OCI-LY7 (cell line): ENCODE data around the gene SLC4A1AP. TPM values are rescaled to one million over a fixed set of nuclear protein-coding genes. Genes with fewer than 3 reads are reported as not detected.

Source experiments
- BruUV-seq: library from RNA; stranded (reverse); fragments of 400-500 nt; replicated peaks from 2 replicates; lab custom pipeline; 2021; lab: Mats Ljungman, UMichigan
- CTCF ChIA-PET: fragments of 300-600 bp; sonication (Branson Sonifier 250); formaldehyde crosslinking; loops from one replicate; lab custom pipeline; 2022; ENCODE audit warnings: antibody characterized with exemption; ENCODE audit not compliant: unreplicated experiment; lab: Charles Lee
- POLR2A ChIA-PET: fragments of 300-600 bp; sonication (Branson Sonifier 250); formaldehyde crosslinking; loops from one replicate; lab custom pipeline; 2022; ENCODE audit warnings: antibody characterized with exemption; lab: Charles Lee
- DNase-seq: peaks from one replicate; pipeline ENCODE4 v3.0.0-alpha.2; 2015; ENCODE audit warnings: low spot score
- H2AFZ ChIP-seq: fragments of 200-600 bp; sonication (generic), shearing (Covaris generic); 2 replicates; pipeline ENCODE4 v1.6.1; 2014; ENCODE audit warnings: mild to moderate bottlenecking, antibody characterized with exemption, low read length, moderate library complexity
- H3K27ac ChIP-seq: fragments of 200-600 bp; sonication (generic); 2 replicates; pipeline ENCODE4 v1.5.1; 2014; ENCODE audit warnings: mixed run types, low read depth, mild to moderate bottlenecking, moderate library complexity, low read length, inconsistent platforms; ENCODE audit not compliant: poor library complexity, severe bottlenecking
- H3K36me3 ChIP-seq: fragments of 200-600 bp; sonication (generic); 2 replicates; pipeline ENCODE4 v1.6.1; 2014; ENCODE audit warnings: mild to moderate bottlenecking, antibody characterized with exemption, low read length, moderate library complexity, mixed read lengths; ENCODE audit not compliant: insufficient read depth
- H3K4me1 ChIP-seq: fragments of 200-600 bp; sonication (generic); 2 replicates; pipeline ENCODE4 v1.5.1; 2014; ENCODE audit warnings: mild to moderate bottlenecking, low read length; ENCODE audit not compliant: insufficient read depth, poor library complexity, severe bottlenecking
- H3K4me2 ChIP-seq: fragments of 200-600 bp; sonication (generic); 2 replicates; pipeline ENCODE4 v1.6.1; 2014; ENCODE audit warnings: mild to moderate bottlenecking, low read length
- H3K4me3 ChIP-seq: fragments of 200-600 bp; sonication (generic); 2 replicates; pipeline ENCODE4 v1.5.1; 2014; ENCODE audit warnings: mild to moderate bottlenecking, low read depth, low read length; ENCODE audit not compliant: poor library complexity, severe bottlenecking
- H3K79me2 ChIP-seq: fragments of 200-600 bp; sonication (generic); 2 replicates; pipeline ENCODE4 v1.6.1; 2016; ENCODE audit warnings: low read depth, mild to moderate bottlenecking, low read length, moderate library complexity, mixed read lengths; ENCODE audit not compliant: insufficient read depth
- H3K9me2 ChIP-seq: fragments of 200-600 bp; sonication (generic); 2 replicates; pipeline ENCODE4 v1.6.1; 2016; ENCODE audit warnings: mild to moderate bottlenecking, low read length, mixed read lengths; ENCODE audit not compliant: insufficient read depth
- H3K9me3 ChIP-seq: fragments of 200-600 bp; sonication (generic); 2 replicates; pipeline ENCODE4 v1.6.1; 2014; ENCODE audit warnings: mild to moderate bottlenecking, mixed run types, low read length, mixed read lengths
- H4K20me1 ChIP-seq: fragments of 200-600 bp; sonication (generic); 2 replicates; pipeline ENCODE4 v1.6.1; 2014; ENCODE audit warnings: mild to moderate bottlenecking, antibody characterized with exemption, low read length, moderate library complexity, mixed read lengths; ENCODE audit not compliant: insufficient read depth
- EZH2phosphoT487 ChIP-seq: fragments of 200-600 bp; sonication (generic); IDR thresholded peaks from 2 replicates; pipeline ENCODE4 v1.6.1; 2018; ENCODE audit warnings: low read depth, borderline replicate concordance, mild to moderate bottlenecking, mixed run types, antibody characterized with exemption, low read length, moderate library complexity, mixed read lengths
- intact Hi-C: fragments of 100-400 bp; cut with micrococcal nuclease; formaldehyde crosslinking; loops from one replicate; pipeline ENCODE4 v1.10.0; 2022; ENCODE audit not compliant: unreplicated experiment
- small RNA-seq: library from RNA; depleted of rRNA; stranded (forward); fragments of <200 nt; gene quantifications from one replicate; pipeline ENCODE3, GENCODE V24; 2014
- total RNA-seq, 2 experiments: library from RNA; depleted of rRNA in 1 of 2; stranded (reverse); fragments of >200 nt in 1 of 2; shearing (Covaris generic) in 1 of 2; gene quantifications; 2 replicates each; pipeline ENCODE4 v1.2.3, GENCODE V29; 2014 to 2022
- TF ChIP-seq, protein P1 (sequence below): fragments of 200-600 bp; sonication (generic); conservative IDR thresholded peaks from 2 replicates; pipeline ENCODE4 v1.5.1; 2014; ENCODE audit warnings: mild to moderate bottlenecking, antibody characterized with exemption, low read length, moderate library complexity, mixed read lengths

The SLC4A1AP gene
- total RNA-seq, 2 experiments from 2014 or later, result 26.2 to 27.9 TPM

DNA sequence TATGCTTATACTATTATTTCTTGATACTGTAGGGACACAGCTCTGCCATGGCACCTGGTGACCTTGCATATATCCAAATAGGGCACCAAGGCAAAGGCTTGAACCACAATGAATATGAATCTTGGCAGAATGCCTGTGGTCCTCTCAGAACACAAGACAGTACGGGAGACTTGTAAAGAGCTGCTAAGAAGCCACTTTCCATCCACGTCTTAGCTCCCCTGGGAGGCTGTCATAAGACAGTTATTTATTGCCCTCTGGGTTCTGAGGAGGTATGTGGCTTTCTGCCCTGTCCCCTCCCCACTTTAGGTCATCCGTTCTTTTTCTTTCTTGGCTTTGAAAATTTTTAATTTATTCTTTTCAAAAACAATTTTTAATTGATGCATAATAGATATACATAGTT, 78.0 kb downstream of the SLC4A1AP start:
- CTCF ChIA-PET, result no interaction called here
- Histone ChIP-seq H3K9me2 (no peaks in the 10 kb centered on the region), H3K79me2 (no peaks in the 10 kb centered on the region), H3K4me1 (no peaks in the 10 kb centered on the region), H3K4me3 (no peak overlapping the region), H3K9me3 (no peaks in the 10 kb centered on the region), H3K27ac (no peak overlapping the region), H4K20me1 (no peaks in the 10 kb centered on the region), H3K4me2 (no peak overlapping the region), H2AFZ (no peak overlapping the region), H3K36me3 (no peaks in the 10 kb centered on the region)
- TF ChIP-seq EZH2phosphoT487, result no peak
- TF ChIP-seq, protein P1, sequence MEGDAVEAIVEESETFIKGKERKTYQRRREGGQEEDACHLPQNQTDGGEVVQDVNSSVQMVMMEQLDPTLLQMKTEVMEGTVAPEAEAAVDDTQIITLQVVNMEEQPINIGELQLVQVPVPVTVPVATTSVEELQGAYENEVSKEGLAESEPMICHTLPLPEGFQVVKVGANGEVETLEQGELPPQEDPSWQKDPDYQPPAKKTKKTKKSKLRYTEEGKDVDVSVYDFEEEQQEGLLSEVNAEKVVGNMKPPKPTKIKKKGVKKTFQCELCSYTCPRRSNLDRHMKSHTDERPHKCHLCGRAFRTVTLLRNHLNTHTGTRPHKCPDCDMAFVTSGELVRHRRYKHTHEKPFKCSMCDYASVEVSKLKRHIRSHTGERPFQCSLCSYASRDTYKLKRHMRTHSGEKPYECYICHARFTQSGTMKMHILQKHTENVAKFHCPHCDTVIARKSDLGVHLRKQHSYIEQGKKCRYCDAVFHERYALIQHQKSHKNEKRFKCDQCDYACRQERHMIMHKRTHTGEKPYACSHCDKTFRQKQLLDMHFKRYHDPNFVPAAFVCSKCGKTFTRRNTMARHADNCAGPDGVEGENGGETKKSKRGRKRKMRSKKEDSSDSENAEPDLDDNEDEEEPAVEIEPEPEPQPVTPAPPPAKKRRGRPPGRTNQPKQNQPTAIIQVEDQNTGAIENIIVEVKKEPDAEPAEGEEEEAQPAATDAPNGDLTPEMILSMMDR, result no peak
- POLR2A ChIA-PET, result no interaction called here
- intact Hi-C loops, result no loop called here
- BruUV-seq, result no TSS peak
- no peak for DNase-seq

DNA sequence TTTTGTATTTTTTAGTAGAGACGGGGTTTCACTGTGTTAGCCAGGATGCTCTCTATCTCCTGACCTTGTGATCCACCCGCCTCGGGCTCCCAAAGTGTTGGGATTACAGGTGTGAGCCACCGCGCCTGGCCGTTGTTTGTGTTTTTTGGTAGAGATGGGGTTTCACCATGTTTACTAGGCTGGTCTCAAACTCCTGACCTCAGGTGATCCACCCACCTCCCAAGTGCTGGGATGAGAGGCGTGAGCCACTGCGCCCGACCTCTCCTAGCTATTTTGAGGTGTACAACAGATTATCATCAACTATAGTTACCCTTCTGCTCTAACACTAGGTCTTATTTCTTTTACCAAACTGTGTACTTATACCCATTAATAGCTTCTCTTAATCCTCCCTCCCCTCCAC, 78.9 kb downstream of the SLC4A1AP start:
- Histone ChIP-seq H3K36me3 (no peaks in the 10 kb centered on the region), H2AFZ (no peak overlapping the region), H4K20me1 (no peaks in the 10 kb centered on the region), H3K4me1 (no peaks in the 10 kb centered on the region), H3K4me2 (no peak overlapping the region), H3K79me2 (no peaks in the 10 kb centered on the region), H3K4me3 (no peak overlapping the region), H3K9me2 (no peaks in the 10 kb centered on the region), H3K9me3 (no peaks in the 10 kb centered on the region), H3K27ac (no peak overlapping the region)
- CTCF ChIA-PET, result interaction anchor here (0.6 kb wide), 1 partner anchor 896 kb away, joined by 3 read pairs; no protein-coding TSS in a partner anchor
- POLR2A ChIA-PET, result no interaction called here
- TF ChIP-seq, protein P1, result no peak
- no peak for TF ChIP-seq EZH2phosphoT487
- intact Hi-C loops, result no loop called here
- no peak for DNase-seq
- no TSS peak for BruUV-seq

Small RNA genes within 50 kb of the gene (small RNA-seq; reads per million reads assigned to genes)
- gene RF00340, result not detected

Other genes with a start within 250 kb of the SLC4A1AP start
- gene NRBP1, start 235.3 kb upstream of the SLC4A1AP start, total RNA-seq (2014; rRNA removed; shearing (Covaris generic)), result 27.9 and 28.5 TPM in 2 replicates
- gene NRBP1, start 235.3 kb upstream of the SLC4A1AP start, total RNA-seq (2022), result 46.0 and 48.5 TPM in 2 replicates
- 1.9 and 10.9 TPM in 2 replicates for gene KRTCAP3, start 221.5 kb upstream of the SLC4A1AP start, total RNA-seq (2014; rRNA removed; shearing (Covaris generic))
- 6.9 and 8.3 TPM in 2 replicates for gene KRTCAP3, start 221.5 kb upstream of the SLC4A1AP start, total RNA-seq (2022)
- gene IFT172, start 174.1 kb upstream of the SLC4A1AP start, total RNA-seq (2014; rRNA removed; shearing (Covaris generic)), result 20.4 and 26.8 TPM in 2 replicates
- gene IFT172, start 174.1 kb upstream of the SLC4A1AP start, total RNA-seq (2022), result 13.7 and 13.9 TPM in 2 replicates
- gene FNDC4, start 168.7 kb upstream of the SLC4A1AP start, total RNA-seq (2014; rRNA removed; shearing (Covaris generic)), result not detected in 2 replicates
- not detected in 2 replicates for gene FNDC4, start 168.7 kb upstream of the SLC4A1AP start, total RNA-seq (2022)
- not detected in 2 replicates for gene GCKR, start 167.1 kb upstream of the SLC4A1AP start, total RNA-seq (2014; rRNA removed; shearing (Covaris generic))
- gene GCKR, start 167.1 kb upstream of the SLC4A1AP start, total RNA-seq (2022), result not detected in 2 replicates
- 40.7 and 54.0 TPM in 2 replicates for gene ZNF512, start 80.8 kb upstream of the SLC4A1AP start, total RNA-seq (2014; rRNA removed; shearing (Covaris generic))
- gene ZNF512, start 80.8 kb upstream of the SLC4A1AP start, total RNA-seq (2022), result 51.1 and 57.8 TPM in 2 replicates
- gene CCDC121, start 34.9 kb upstream of the SLC4A1AP start, total RNA-seq (2014; rRNA removed; shearing (Covaris generic)), result 5.1 and 9.2 TPM in 2 replicates
- gene CCDC121, start 34.9 kb upstream of the SLC4A1AP start, total RNA-seq (2022), result 4.7 and 7.7 TPM in 2 replicates
- 29.5 and 31.1 TPM in 2 replicates for gene GPN1, start 34.8 kb upstream of the SLC4A1AP start, total RNA-seq (2014; rRNA removed; shearing (Covaris generic))
- gene GPN1, start 34.8 kb upstream of the SLC4A1AP start, total RNA-seq (2022), result 36.6 and 42.2 TPM in 2 replicates
- 32.3 and 33.6 TPM in 2 replicates for gene SUPT7L, start 275 bp upstream of the SLC4A1AP start, total RNA-seq (2014; rRNA removed; shearing (Covaris generic))
- gene SUPT7L, start 275 bp upstream of the SLC4A1AP start, total RNA-seq (2022), result 33.0 and 35.8 TPM in 2 replicates
- 51.2 and 51.5 TPM in 2 replicates for gene MRPL33, start 107.8 kb downstream of the SLC4A1AP start, total RNA-seq (2014; rRNA removed; shearing (Covaris generic))
- gene MRPL33, start 107.8 kb downstream of the SLC4A1AP start, total RNA-seq (2022), result 40.4 and 43.8 TPM in 2 replicates
- 0.88 and 1.1 TPM in 2 replicates for gene RBKS, start 226.5 kb downstream of the SLC4A1AP start, total RNA-seq (2014; rRNA removed; shearing (Covaris generic))
- gene RBKS, start 226.5 kb downstream of the SLC4A1AP start, total RNA-seq (2022), result 1.0 and 1.1 TPM in 2 replicates
- 13.4 and 19.7 TPM in 2 replicates for gene BABAM2, start 226.8 kb downstream of the SLC4A1AP start, total RNA-seq (2014; rRNA removed; shearing (Covaris generic))
- gene BABAM2, start 226.8 kb downstream of the SLC4A1AP start, total RNA-seq (2022), result 32.8 and 33.2 TPM in 2 replicates